Glomerular endothelial cell (primary cell): ENCODE measurements around the gene PAPPA. TPM values are rescaled to one million over a fixed set of nuclear protein-coding genes. Genes with fewer than 3 reads are reported as not detected.

ENCODE experiments used
- DNase-seq: peaks from one replicate; pipeline ENCODE4 v3.0.0-alpha.2; 2011; ENCODE audit warnings: low read depth, low spot score; ENCODE audit errors: extremely low read depth
- total RNA-seq: library from RNA; depleted of rRNA; stranded (reverse); fragments of >200 nt; gene quantifications from 2 replicates; pipeline ENCODE4 v1.2.3, GENCODE V29; 2015

Gene PAPPA
- total RNA-seq, 1 donor from 2014 or later, result 13.1 TPM

GRCh38 chr9:116406469-116406868 lies 252.9 kb downstream of the PAPPA start:
- DNase-seq, result no peak

GRCh38 chr9:116409129-116409528 lies 255.5 kb downstream of the PAPPA start:
- no peak for DNase-seq

DNA sequence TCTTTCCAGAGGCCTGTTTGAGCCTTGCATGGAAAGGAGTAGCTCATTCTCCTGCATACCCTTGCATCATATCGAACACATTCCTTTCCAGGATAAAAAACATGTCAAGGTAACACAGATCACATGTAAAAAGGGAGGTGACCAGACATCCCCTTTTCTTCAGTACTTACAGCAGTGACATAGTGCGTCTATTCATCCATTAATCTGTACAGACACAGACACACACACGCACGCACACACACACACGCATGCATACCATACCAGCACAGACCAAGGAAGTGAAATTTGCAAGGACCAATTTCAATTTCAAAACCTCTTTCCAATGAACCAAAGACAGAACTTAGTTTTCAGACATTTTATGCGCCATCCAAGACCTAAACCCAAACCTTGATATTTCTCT lies 256.0 kb downstream of the PAPPA start:
- no peak for DNase-seq

DNA sequence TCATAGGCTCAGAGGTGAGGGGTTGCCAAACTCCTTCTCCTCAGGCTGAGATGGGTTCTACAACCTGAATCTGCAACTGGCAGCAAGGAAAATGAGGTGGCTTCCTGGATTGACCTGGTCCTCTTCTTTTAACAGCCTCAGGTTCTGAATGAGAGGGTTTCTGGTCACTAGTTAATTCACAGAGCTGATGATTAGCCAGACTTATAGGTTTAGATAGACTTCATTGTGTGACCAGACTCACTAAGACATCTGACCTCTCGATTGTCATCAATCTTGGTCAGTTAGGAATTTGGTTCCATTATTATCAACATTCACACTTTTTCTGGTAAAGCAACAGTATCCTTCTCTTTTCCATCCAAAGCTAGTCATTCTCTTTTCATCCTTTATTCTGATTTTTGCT lies 257.9 kb downstream of the PAPPA start:
- DNase-seq, result no peak

DNA sequence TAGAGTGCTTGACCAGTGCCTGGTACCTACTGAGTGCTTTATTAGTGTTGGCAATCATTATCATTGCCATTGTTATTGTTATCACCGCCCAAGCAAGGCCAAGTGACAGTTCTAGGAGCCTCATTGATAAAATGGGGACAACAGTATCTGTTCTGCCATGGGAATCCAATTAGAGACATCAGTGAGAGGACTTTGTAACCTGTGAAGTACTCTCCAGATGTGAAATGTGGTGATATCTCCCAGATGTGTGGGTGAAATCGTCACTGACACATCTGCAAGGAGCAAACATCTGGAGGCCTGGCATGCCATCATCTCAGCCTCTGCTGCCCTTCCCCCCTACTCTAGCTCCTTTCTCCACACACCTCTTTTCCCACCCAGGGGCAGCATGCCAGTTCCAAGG lies 260.8 kb downstream of the PAPPA start:
- DNase-seq, result no peak

- DNase-seq, result no peak
Measured at GRCh38 chr9:116416421-116416820, 262.8 kb downstream of the PAPPA start.

DNA sequence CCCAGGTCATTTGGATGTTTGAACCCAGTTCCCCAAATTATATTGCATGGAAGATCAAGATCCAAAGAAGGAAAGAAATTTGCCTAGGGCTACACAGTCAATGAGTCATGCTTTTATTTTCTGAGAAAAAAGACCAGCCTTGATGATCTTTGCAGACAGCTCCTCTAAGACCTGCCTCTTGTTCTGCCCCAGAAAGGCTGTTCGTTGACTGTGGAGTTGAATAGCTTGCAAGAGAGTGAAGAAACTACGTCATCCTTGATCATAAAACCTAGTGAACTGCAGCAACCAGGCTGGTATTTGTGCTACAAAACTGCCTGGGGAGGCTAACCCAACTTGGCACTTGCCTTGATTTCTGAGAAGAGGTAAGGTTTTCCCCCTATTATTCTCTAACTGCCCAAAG lies 263.9 kb downstream of the PAPPA start:
- DNase-seq, result no peak

DNA sequence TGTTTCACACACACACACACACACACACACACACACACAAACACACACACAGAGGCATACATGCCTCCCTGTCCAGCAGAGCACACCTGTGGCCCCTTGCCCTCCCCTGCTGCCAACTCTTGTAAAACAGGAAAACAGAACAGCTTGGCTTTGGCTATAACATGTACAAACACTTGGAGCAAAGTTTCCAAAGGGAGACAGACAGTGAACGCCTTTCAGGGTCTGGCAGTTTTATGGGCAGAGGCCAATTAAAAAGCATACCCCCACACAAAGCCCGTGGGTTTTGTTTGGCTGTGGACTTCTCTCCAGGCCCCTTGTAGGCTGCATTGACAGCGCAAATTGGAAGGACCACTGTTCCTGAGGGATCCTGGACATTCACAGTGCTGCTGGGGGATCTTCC lies 265.6 kb downstream of the PAPPA start:
- DNase-seq, result no peak

DNA sequence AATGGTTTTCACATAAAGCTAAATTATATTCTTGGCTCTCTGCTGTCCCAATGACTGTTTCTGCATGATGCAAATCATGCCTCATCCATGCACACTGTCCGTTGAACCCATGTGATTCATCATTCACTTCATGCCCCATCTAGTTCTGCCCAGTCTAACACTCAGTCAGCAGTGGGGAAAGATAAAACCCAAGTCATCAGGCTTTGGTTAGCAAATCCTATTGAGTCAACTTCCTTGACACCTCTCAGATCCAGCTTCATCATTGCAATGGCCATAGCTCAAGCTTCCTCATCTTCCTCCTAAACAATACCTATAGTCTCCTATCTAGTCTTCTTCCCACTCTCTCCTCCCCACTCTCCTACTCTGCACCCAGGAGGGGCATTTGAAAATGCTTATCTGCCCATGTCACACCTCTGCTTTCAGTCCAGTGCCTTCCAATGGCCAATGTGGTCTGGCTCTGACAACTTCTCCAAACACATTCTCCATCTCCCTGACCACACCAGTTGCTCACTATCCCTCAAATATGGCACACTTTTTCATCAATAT lies 267.5 kb downstream of the PAPPA start:
- DNase-seq, result no peak

DNA sequence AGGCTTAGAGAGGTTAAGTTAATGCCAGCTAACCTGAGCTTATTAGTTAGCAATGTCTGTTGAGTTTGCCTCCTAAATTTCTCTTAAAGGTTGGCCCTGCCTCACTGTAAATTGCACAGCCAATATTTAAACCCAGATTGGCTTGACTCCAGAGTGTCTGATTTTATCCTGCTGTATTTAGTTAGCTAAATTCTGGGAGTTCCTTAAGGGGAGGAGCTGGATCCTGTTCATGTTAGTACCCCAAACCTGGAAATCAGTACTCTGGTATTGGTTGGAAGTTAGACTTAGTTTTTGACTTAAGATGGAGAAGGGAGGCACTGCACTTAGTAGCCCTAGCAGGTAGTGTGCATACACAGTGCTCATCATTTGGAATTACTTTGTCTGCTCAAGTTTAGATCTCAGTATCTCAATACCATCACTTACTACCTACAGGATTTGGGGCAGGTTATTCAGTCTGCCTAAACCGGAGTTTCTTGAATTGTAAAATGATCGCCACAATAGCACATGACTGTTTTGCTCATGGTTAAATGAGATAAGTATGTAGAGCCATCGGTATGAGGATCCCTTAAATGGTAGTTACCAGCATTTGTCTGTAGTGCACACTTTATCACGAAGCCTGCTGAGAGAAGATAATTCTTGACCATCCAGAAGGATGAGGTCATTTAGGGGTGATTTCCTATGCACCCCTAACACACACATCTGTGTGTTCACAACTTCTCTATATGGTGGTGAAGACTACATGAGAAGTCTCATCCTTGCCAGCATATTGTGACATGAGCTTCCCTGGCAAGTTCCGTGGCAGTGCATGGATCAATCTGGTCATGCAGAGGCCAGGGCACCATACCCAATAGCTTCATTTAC lies 268.8 kb downstream of the PAPPA start:
- no peak for DNase-seq

DNA sequence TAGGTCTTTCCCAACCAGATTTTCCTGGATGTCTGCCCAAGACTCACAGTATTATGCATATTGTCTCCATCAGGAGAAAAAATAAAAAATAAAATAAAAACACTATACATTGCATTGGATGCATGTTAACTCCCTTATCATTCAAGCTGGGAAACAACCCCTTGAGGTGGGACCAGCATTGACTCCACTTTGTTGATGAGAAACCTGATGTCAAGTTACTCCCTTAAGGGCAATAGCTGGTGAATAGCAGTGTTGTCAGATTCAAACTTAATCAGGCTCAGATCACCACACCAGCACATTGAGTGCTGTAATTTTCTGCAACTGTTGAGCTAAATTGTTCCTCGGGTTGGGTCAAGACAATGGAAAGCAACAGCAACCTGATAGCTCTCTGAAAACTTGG lies 269.6 kb downstream of the PAPPA start:
- no peak for DNase-seq

- no peak for DNase-seq
Measured at GRCh38 chr9:116425244-116425643, 271.7 kb downstream of the PAPPA start.

DNA sequence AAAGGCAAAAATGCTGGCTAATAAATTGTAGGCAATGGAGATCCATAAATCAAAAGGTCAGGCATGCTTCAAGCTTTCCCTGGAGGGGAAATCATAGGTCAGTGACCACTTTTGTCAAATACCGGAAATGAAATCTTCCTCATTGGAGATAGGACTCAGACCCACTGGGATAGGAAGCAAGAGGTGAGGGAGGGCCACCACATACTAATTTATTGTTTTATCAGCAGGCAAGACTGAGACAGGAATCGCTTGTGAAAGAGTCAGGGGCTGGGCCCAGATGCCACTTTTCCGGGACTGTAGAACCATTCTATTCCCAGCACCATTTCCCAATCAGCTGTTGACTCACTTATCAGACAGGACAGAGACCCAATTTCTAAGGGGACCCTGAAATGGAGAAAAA lies 277.3 kb downstream of the PAPPA start:
- no peak for DNase-seq

GRCh38 chr9:116432051-116432450 lies 278.5 kb downstream of the PAPPA start:
- DNase-seq, result no peak

- no peak for DNase-seq
Measured at GRCh38 chr9:116434314-116434713, 280.7 kb downstream of the PAPPA start.

- DNase-seq, result no peak
Measured at GRCh38 chr9:116435706-116436105, 282.1 kb downstream of the PAPPA start.

DNA sequence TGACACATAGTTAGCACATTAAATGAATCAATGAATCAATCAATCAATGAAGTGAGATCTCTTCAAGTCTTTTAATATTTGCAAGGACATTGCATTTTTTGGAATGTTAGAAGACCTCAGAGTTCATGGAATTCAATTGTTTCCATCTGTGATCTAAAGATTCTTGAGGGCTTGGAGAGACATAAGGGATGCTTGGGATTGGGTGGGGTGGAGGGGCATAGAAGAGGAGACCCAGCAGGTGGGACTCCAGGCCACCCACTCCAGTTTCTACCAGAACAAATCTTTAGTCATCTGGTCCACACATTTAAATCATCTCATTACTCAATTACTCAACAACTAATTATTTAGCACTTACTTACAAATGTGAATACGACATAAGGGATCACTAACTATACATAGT lies 282.5 kb downstream of the PAPPA start:
- no peak for DNase-seq

- no peak for DNase-seq
Measured at GRCh38 chr9:116437411-116438370, 284.1 kb downstream of the PAPPA start.

DNA sequence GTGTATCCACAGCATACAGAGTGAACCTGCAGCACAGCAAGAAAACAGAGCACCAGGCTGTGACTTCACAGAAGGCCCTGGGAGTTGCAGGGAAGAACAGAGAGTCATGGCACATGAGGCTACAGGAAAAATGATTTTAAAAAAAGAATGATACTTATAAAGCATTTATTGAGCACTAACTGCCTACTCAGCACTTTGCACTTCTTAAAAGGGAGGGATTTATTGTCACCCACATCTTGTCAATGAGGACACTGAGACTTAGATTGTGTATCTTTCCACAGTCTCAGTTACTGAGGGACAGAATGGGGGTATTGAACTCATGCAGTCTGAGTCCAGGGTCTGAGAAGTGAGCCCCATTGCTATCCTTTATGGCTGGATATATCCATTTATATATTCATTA lies 288.9 kb downstream of the PAPPA start:
- no peak for DNase-seq

DNA sequence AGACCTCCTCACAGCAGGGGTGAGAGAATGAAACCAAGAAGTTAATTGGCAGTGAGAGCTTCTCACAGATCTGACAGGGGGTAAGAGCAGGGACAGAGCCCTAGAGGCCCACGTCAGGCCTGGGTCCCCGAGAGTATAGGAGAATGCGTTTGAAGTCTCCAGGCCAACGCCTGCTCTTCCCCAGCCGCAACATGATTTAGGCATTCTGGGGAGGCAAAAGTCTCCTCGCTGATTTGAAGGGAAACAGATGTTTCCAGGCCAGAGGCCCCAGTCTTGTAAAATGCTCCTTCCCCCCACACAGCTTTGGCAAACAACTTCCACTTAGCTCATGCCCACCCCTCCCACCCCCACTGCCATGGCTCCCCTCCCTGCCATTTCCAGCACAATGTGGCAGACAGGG lies 294.3 kb downstream of the PAPPA start:
- no peak for DNase-seq

- no peak for DNase-seq
Measured at GRCh38 chr9:116448431-116448830, 294.8 kb downstream of the PAPPA start.
